Stomach (tissue), 4 donors: ENCODE measurements around the gene AUTS2.

Experiments
- CTCF ChIP-seq, 7 experiments: fragments of 450-650 bp in 4 of 7; fragments of 200-600 bp in 3 of 7; sonication (generic) in 3 of 7; IDR thresholded peaks; one replicate each; pipeline ENCODE4 v1.5.1; 2016 to 2019; ENCODE audit warnings: antibody characterized with exemption in 7 of 7, control low read depth in 2 of 7, mild to moderate bottlenecking in 1 of 7
- POLR2A ChIP-seq, 4 donors: fragments of 450-650 bp; IDR thresholded peaks; one replicate each; pipeline ENCODE4 v1.6.1; 2016; ENCODE audit warnings: antibody characterized with exemption in 4 of 4, control low read depth in 2 of 4, mild to moderate bottlenecking in 1 of 4, moderate library complexity in 1 of 4

- TF ChIP-seq POLR2A (IDR thresholded peaks at IDR 0.05) (no peak), CTCF (IDR thresholded peaks at IDR 0.05) (no peak)
Measured at GRCh38 chr7:69822386-69822785, 224.1 kb downstream of the AUTS2 start.
